Activated naive CD8-positive, alpha-beta T cell treated with anti-CD3 and anti-CD28 coated beads for 36 hours (primary cell): Measurements from ENCODE around the gene RAB40C. TPM values are rescaled to one million over a fixed set of nuclear protein-coding genes. Genes with fewer than 3 reads are reported as not detected.

ENCODE experiments used
- DNase-seq: peaks from one replicate; pipeline ENCODE4 v3.0.0; 2021
- H3K27ac Mint-ChIP-seq: one replicate; pipeline ENCODE4 v1.8.0; 2022; ENCODE audit warnings: mild to moderate bottlenecking, moderate library complexity, mixed read lengths
- H3K27me3 Mint-ChIP-seq: one replicate; pipeline ENCODE4 v1.8.0; 2022; ENCODE audit warnings: mild to moderate bottlenecking, mixed read lengths
- H3K36me3 Mint-ChIP-seq: one replicate; pipeline ENCODE4 v1.8.0; 2021; ENCODE audit warnings: mild to moderate bottlenecking, mixed read lengths
- H3K4me1 Mint-ChIP-seq: one replicate; pipeline ENCODE4 v1.8.0; 2021; ENCODE audit warnings: mixed read lengths
- H3K4me3 Mint-ChIP-seq: one replicate; pipeline ENCODE4 v1.8.0; 2022; ENCODE audit warnings: mild to moderate bottlenecking, moderate library complexity, mixed read lengths
- H3K9me3 Mint-ChIP-seq: one replicate; pipeline ENCODE4 v1.8.0; 2022; ENCODE audit warnings: mixed read lengths
- total RNA-seq, 2 experiments: library from RNA; stranded (reverse); gene quantifications; one replicate each; pipeline ENCODE4 v1.2.3, GENCODE V29; 2021

The RAB40C gene
- total RNA-seq, 2 experiments from 2014 or later = 7.2 to 7.6 TPM

- Mint-ChIP-seq H3K4me3 (peak overlapping the region; percentile 63), H3K27me3 (no peaks in the 10 kb centered on the region), H3K27ac (peak overlapping the region; percentile 29)
Measured at GRCh38 chr16:644556-644955, 54.7 kb downstream of the RAB40C start.

GRCh38 chr16:645852-646678 is 56.2 kb downstream of the RAB40C start:
- Mint-ChIP-seq H3K27ac (peak overlapping the region; percentile 11), H3K4me3 (no peak overlapping the region), H3K9me3 (no peaks in the 10 kb centered on the region), H3K4me1 (peaks cover 17% of the 10 kb centered on the region), H3K36me3 (peaks cover 14% of the 10 kb centered on the region), H3K27me3 (no peaks in the 10 kb centered on the region)
- DNase-seq = no peak

More at GRCh38 chr16:644556-644955, 54.7 kb downstream of the RAB40C start:
- Mint-ChIP-seq H3K4me1 (peaks cover 17% of the 10 kb centered on the region), H3K9me3 (no peaks in the 10 kb centered on the region), H3K36me3 (peaks cover 11% of the 10 kb centered on the region)
- DNase-seq = no peak

- Mint-ChIP-seq H3K9me3 (no peaks in the 10 kb centered on the region), H3K27me3 (no peaks in the 10 kb centered on the region), H3K27ac (peak overlapping the region; percentile 21)
Measured at GRCh38 chr16:646679-647172, 56.9 kb downstream of the RAB40C start.

GRCh38 chr16:647173-647902 is 57.5 kb downstream of the RAB40C start:
- no peak for DNase-seq
- Mint-ChIP-seq H3K4me3 (no peak overlapping the region), H3K4me1 (peaks cover 17% of the 10 kb centered on the region), H3K36me3 (peaks cover 14% of the 10 kb centered on the region), H3K9me3 (no peaks in the 10 kb centered on the region), H3K27ac (no peak overlapping the region), H3K27me3 (no peaks in the 10 kb centered on the region)

More at GRCh38 chr16:646679-647172, 56.9 kb downstream of the RAB40C start:
- Mint-ChIP-seq H3K4me1 (peaks cover 17% of the 10 kb centered on the region), H3K4me3 (no peak overlapping the region), H3K36me3 (peaks cover 14% of the 10 kb centered on the region)
- no peak for DNase-seq

GRCh38 chr16:648071-648780 is 58.4 kb downstream of the RAB40C start:
- no peaks in the 10 kb centered on the region for H3K9me3 Mint-ChIP-seq
- H3K4me1 Mint-ChIP-seq = peaks cover 15% of the 10 kb centered on the region
- peak overlapping the region; percentile 89 for H3K4me3 Mint-ChIP-seq
- DNase-seq = peak; percentile 70
- peak overlapping the region; percentile 86 for H3K27ac Mint-ChIP-seq
- no peaks in the 10 kb centered on the region for H3K27me3 Mint-ChIP-seq
- peaks cover 17% of the 10 kb centered on the region for H3K36me3 Mint-ChIP-seq

- H3K36me3 Mint-ChIP-seq = peaks cover 14% of the 10 kb centered on the region
- H3K4me1 Mint-ChIP-seq = peaks cover 12% of the 10 kb centered on the region
- H3K27me3 Mint-ChIP-seq = no peaks in the 10 kb centered on the region
- no peaks in the 10 kb centered on the region for H3K9me3 Mint-ChIP-seq
- H3K27ac Mint-ChIP-seq = peak within 1 kb of the TSS; percentile 86
- peak; percentile 96 for DNase-seq
- H3K4me3 Mint-ChIP-seq = peak within 1 kb of the TSS; percentile 89
Measured at GRCh38 chr16:648781-649589, 59.1 kb downstream of the RAB40C start, which contains the start of gene WDR90. Gene WDR90, plus strand, starts transcription at chr16:649365. Its CDS starts 52 bp downstream, at chr16:649417.

GRCh38 chr16:649631-650030 is 59.8 kb downstream of the RAB40C start:
- Mint-ChIP-seq H3K36me3 (peaks cover 7% of the 10 kb centered on the region), H3K27ac (peak overlapping the region; percentile 62), H3K27me3 (no peaks in the 10 kb centered on the region), H3K9me3 (no peaks in the 10 kb centered on the region), H3K4me1 (peaks cover 6% of the 10 kb centered on the region), H3K4me3 (peak overlapping the region; percentile 79)
- peak; percentile 47 for DNase-seq

GRCh38 chr16:651844-652243 is 62.0 kb downstream of the RAB40C start:
- Mint-ChIP-seq H3K27me3 (no peaks in the 10 kb centered on the region), H3K36me3 (peaks cover 6% of the 10 kb centered on the region), H3K27ac (no peak overlapping the region), H3K4me1 (peaks cover 1% of the 10 kb centered on the region), H3K4me3 (no peak overlapping the region), H3K9me3 (no peaks in the 10 kb centered on the region)
- no peak for DNase-seq

GRCh38 chr16:652454-653305 is 62.8 kb downstream of the RAB40C start:
- no peak for DNase-seq
- no peaks in the 10 kb centered on the region for H3K27me3 Mint-ChIP-seq
- no peak overlapping the region for H3K27ac Mint-ChIP-seq
- H3K36me3 Mint-ChIP-seq = peaks cover 6% of the 10 kb centered on the region
- no peaks in the 10 kb centered on the region for H3K4me1 Mint-ChIP-seq
- H3K9me3 Mint-ChIP-seq = no peaks in the 10 kb centered on the region
- no peak overlapping the region for H3K4me3 Mint-ChIP-seq

GRCh38 chr16:654034-654433 is 64.2 kb downstream of the RAB40C start:
- Mint-ChIP-seq H3K9me3 (no peaks in the 10 kb centered on the region), H3K4me1 (no peaks in the 10 kb centered on the region), H3K27ac (no peak overlapping the region), H3K36me3 (peaks cover 6% of the 10 kb centered on the region), H3K27me3 (no peaks in the 10 kb centered on the region), H3K4me3 (no peak overlapping the region)
- DNase-seq = no peak

GRCh38 chr16:657487-657886 is 67.6 kb downstream of the RAB40C start:
- no peaks in the 10 kb centered on the region for H3K27me3 Mint-ChIP-seq
- no peak overlapping the region for H3K4me3 Mint-ChIP-seq
- H3K9me3 Mint-ChIP-seq = no peaks in the 10 kb centered on the region
- H3K4me1 Mint-ChIP-seq = no peaks in the 10 kb centered on the region
- peaks cover 4% of the 10 kb centered on the region for H3K36me3 Mint-ChIP-seq
- H3K27ac Mint-ChIP-seq = no peak overlapping the region
- no peak for DNase-seq

GRCh38 chr16:658679-659571 is 69.1 kb downstream of the RAB40C start:
- Mint-ChIP-seq H3K4me1 (no peaks in the 10 kb centered on the region), H3K36me3 (peaks cover 7% of the 10 kb centered on the region)

GRCh38 chr16:659618-660017 is 69.8 kb downstream of the RAB40C start:
- Mint-ChIP-seq H3K4me3 (no peak overlapping the region), H3K36me3 (peaks cover 7% of the 10 kb centered on the region), H3K27ac (no peak overlapping the region), H3K9me3 (no peaks in the 10 kb centered on the region), H3K4me1 (no peaks in the 10 kb centered on the region), H3K27me3 (no peaks in the 10 kb centered on the region)
- DNase-seq = no peak

More at GRCh38 chr16:658679-659571, 69.1 kb downstream of the RAB40C start:
- H3K27ac Mint-ChIP-seq = no peak overlapping the region
- H3K4me3 Mint-ChIP-seq = no peak overlapping the region
- H3K27me3 Mint-ChIP-seq = no peaks in the 10 kb centered on the region
- H3K9me3 Mint-ChIP-seq = no peaks in the 10 kb centered on the region
- no peak for DNase-seq
